Activated CD8-positive, alpha-beta memory T cell treated with anti-CD3 and anti-CD28 coated beads for 48 hours (primary cell): ENCODE measurements around the gene WDR38.

ENCODE experiments used
- DNase-seq, 3 experiments: peaks; one replicate each; pipeline ENCODE4 v3.0.0-alpha.2; 2020; ENCODE audit warnings: low read depth in 2 of 3, low spot score in 2 of 3

WDR38 gene

GRCh38 chr9:124852829-124853531, at the start of gene WDR38:
Gene WDR38, plus strand, starts transcription at chr9:124853460. Its CDS starts 72 bp downstream, at chr9:124853532.
- peak; percentile 67 to 82 (median 69) for DNase-seq

- no peak for DNase-seq
Measured at GRCh38 chr9:124803911-124804310, 49.3 kb upstream of the WDR38 start.

- no peak for DNase-seq
Measured at GRCh38 chr9:124805186-124805585, 48.1 kb upstream of the WDR38 start.

- DNase-seq = no peak
Measured at GRCh38 chr9:124808246-124808956, 44.9 kb upstream of the WDR38 start.

GRCh38 chr9:124809211-124809610, 44.0 kb upstream of the WDR38 start:
- no peak for DNase-seq

- no peak for DNase-seq
Measured at GRCh38 chr9:124809741-124810500, 43.3 kb upstream of the WDR38 start.

- no peak for DNase-seq
Measured at GRCh38 chr9:124810663-124811355, 42.5 kb upstream of the WDR38 start.

- no peak for DNase-seq
Measured at GRCh38 chr9:124812441-124812876, 40.8 kb upstream of the WDR38 start.

- DNase-seq = no peak
Measured at GRCh38 chr9:124813041-124813440, 40.2 kb upstream of the WDR38 start.

- no peak for DNase-seq
Measured at GRCh38 chr9:124813501-124814163, 39.6 kb upstream of the WDR38 start.

- no peak for DNase-seq
Measured at GRCh38 chr9:124814164-124814535, 39.1 kb upstream of the WDR38 start.

- no peak for DNase-seq
Measured at GRCh38 chr9:124815601-124816000, 37.7 kb upstream of the WDR38 start.

GRCh38 chr9:124818431-124819281, 34.6 kb upstream of the WDR38 start:
- no peak for DNase-seq

- DNase-seq = no peak
Measured at GRCh38 chr9:124820698-124821623, 32.3 kb upstream of the WDR38 start.

GRCh38 chr9:124828489-124829333, 24.5 kb upstream of the WDR38 start:
- no peak for DNase-seq

- no peak for DNase-seq
Measured at GRCh38 chr9:124829334-124829669, 24.0 kb upstream of the WDR38 start.

- no peak for DNase-seq
Measured at GRCh38 chr9:124830593-124830992, 22.7 kb upstream of the WDR38 start.
